ENCODE data around the gene SUCLG1.

GRCh38 chr2:84442888-84443287, 16.2 kb downstream of the SUCLG1 start:
- TF ChIP-seq CTCF (IDR thresholded peaks at IDR 0.05; ENCODE audit: insufficient read depth, low read depth, low read length) (no peak), EZH2 (IDR thresholded peaks at IDR 0.05; ENCODE audit: insufficient read depth, low read length) (no peak)

Measured in astrocyte (in vitro differentiated cells and primary cell).